DOHH2 (cell line): ENCODE measurements around the gene RIN3.

ENCODE experiments used
- EZH2phosphoT487 ChIP-seq: fragments of 200-600 bp; sonication (generic); IDR thresholded peaks from 2 replicates; pipeline ENCODE4 v1.6.1; 2017; ENCODE audit warnings: borderline replicate concordance, mild to moderate bottlenecking, antibody characterized with exemption, low read length, moderate library complexity, mixed read lengths
- TF ChIP-seq, protein P1 (sequence below): fragments of 200-600 bp; sonication (generic); IDR thresholded peaks from one replicate; pipeline ENCODE4 v1.5.1; 2014; ENCODE audit warnings: antibody characterized with exemption, mild to moderate bottlenecking, low read depth, low read length; ENCODE audit not compliant: poor library complexity, severe bottlenecking

DNA sequence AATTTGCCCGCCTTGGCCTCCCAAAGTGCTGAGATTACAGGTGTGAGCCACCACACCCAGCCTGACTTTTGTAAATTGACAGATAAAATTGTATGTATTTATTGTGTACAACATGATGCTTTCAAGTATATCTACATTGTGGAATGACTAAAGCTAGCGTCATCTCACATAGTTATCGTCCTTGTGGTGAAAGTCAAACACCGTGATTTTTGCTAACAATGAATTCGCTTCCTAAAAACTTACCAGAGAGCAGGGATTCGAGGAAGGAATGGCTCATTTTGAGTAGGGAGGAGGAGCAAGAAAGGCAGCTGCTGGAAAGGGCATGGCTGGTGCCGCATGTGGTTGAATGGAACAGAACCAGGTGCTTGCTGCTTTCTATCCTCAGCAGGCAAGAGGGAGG is 149.5 kb downstream of the RIN3 start:
- no peak for TF ChIP-seq EZH2phosphoT487
- TF ChIP-seq, protein P1, sequence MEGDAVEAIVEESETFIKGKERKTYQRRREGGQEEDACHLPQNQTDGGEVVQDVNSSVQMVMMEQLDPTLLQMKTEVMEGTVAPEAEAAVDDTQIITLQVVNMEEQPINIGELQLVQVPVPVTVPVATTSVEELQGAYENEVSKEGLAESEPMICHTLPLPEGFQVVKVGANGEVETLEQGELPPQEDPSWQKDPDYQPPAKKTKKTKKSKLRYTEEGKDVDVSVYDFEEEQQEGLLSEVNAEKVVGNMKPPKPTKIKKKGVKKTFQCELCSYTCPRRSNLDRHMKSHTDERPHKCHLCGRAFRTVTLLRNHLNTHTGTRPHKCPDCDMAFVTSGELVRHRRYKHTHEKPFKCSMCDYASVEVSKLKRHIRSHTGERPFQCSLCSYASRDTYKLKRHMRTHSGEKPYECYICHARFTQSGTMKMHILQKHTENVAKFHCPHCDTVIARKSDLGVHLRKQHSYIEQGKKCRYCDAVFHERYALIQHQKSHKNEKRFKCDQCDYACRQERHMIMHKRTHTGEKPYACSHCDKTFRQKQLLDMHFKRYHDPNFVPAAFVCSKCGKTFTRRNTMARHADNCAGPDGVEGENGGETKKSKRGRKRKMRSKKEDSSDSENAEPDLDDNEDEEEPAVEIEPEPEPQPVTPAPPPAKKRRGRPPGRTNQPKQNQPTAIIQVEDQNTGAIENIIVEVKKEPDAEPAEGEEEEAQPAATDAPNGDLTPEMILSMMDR: no peak
